Ureter (tissue), 1 donor: ENCODE results near the gene EPHA3. TPM values are rescaled to one million over a fixed set of nuclear protein-coding genes. Genes with fewer than 3 reads are reported as not detected.

Experiments
- DNase-seq: peaks from one replicate; pipeline ENCODE4 v3.0.0-alpha.2; 2020; ENCODE audit warnings: low spot score
- total RNA-seq: library from RNA; stranded (reverse); gene quantifications from one replicate; pipeline ENCODE4 v1.2.4, GENCODE V29; 2023
- donor health status: DM: yes; HTN: yes; CAD: no.

The EPHA3 gene
- total RNA-seq, 1 donor from 2014 or later = 11.4 TPM

GRCh38 chr3:89362496-89362895, 255.1 kb downstream of the EPHA3 start:
- DNase-seq = no peak

GRCh38 chr3:89363171-89363570, 255.8 kb downstream of the EPHA3 start:
- no peak for DNase-seq

GRCh38 chr3:89364314-89364713, 256.9 kb downstream of the EPHA3 start:
- DNase-seq = no peak

- no peak for DNase-seq
Measured at GRCh38 chr3:89367166-89367565, 259.7 kb downstream of the EPHA3 start.

- no peak for DNase-seq
Measured at GRCh38 chr3:89368846-89369245, 261.4 kb downstream of the EPHA3 start.

- no peak for DNase-seq
Measured at GRCh38 chr3:89372456-89372855, 265.0 kb downstream of the EPHA3 start.

GRCh38 chr3:89373434-89373833, 266.0 kb downstream of the EPHA3 start:
- DNase-seq = no peak

- no peak for DNase-seq
Measured at GRCh38 chr3:89375451-89375850, 268.0 kb downstream of the EPHA3 start.

GRCh38 chr3:89380016-89380415, 272.6 kb downstream of the EPHA3 start:
- no peak for DNase-seq

- no peak for DNase-seq
Measured at GRCh38 chr3:89392991-89393390, 285.6 kb downstream of the EPHA3 start.

GRCh38 chr3:89395456-89395855, 288.0 kb downstream of the EPHA3 start:
- DNase-seq = no peak

GRCh38 chr3:89395996-89396395, 288.6 kb downstream of the EPHA3 start:
- DNase-seq = no peak

- DNase-seq = no peak
Measured at GRCh38 chr3:89402051-89402450, 294.6 kb downstream of the EPHA3 start.

- DNase-seq = no peak
Measured at GRCh38 chr3:89405176-89405575, 297.8 kb downstream of the EPHA3 start.

GRCh38 chr3:89405593-89405992, 298.2 kb downstream of the EPHA3 start:
- no peak for DNase-seq

- DNase-seq = no peak
Measured at GRCh38 chr3:89411201-89411600, 303.8 kb downstream of the EPHA3 start.

GRCh38 chr3:89414270-89414669, 306.8 kb downstream of the EPHA3 start:
- DNase-seq = no peak

GRCh38 chr3:89419647-89420241, 312.3 kb downstream of the EPHA3 start:
- no peak for DNase-seq

GRCh38 chr3:89426060-89426459, 318.6 kb downstream of the EPHA3 start:
- DNase-seq = no peak

GRCh38 chr3:89434621-89435380, 327.4 kb downstream of the EPHA3 start:
- no peak for DNase-seq

GRCh38 chr3:89436846-89437245, 329.4 kb downstream of the EPHA3 start:
- DNase-seq = no peak

- no peak for DNase-seq
Measured at GRCh38 chr3:89440386-89440785, 333.0 kb downstream of the EPHA3 start.

GRCh38 chr3:89441141-89441540, 333.7 kb downstream of the EPHA3 start:
- no peak for DNase-seq

GRCh38 chr3:89446593-89446992, 339.2 kb downstream of the EPHA3 start:
- no peak for DNase-seq
